HG03159 (cell line): ENCODE data around the gene NPC1L1.

Experiments used
- ATAC-seq: cut with Tn5 transposase; IDR thresholded peaks from one replicate; pipeline ENCODE4 v1.9.1; 2021; ENCODE audit warnings: mild to moderate bottlenecking, moderate library complexity; ENCODE audit not compliant: unreplicated experiment

Gene NPC1L1

GRCh38 chr7:44472843-44473242 lies 68.3 kb downstream of the NPC1L1 start:
- ATAC-seq: no peak

GRCh38 chr7:44471850-44472249 lies 69.3 kb downstream of the NPC1L1 start:
- ATAC-seq: no peak

GRCh38 chr7:44471436-44471835 lies 69.7 kb downstream of the NPC1L1 start:
- no peak for ATAC-seq

DNA sequence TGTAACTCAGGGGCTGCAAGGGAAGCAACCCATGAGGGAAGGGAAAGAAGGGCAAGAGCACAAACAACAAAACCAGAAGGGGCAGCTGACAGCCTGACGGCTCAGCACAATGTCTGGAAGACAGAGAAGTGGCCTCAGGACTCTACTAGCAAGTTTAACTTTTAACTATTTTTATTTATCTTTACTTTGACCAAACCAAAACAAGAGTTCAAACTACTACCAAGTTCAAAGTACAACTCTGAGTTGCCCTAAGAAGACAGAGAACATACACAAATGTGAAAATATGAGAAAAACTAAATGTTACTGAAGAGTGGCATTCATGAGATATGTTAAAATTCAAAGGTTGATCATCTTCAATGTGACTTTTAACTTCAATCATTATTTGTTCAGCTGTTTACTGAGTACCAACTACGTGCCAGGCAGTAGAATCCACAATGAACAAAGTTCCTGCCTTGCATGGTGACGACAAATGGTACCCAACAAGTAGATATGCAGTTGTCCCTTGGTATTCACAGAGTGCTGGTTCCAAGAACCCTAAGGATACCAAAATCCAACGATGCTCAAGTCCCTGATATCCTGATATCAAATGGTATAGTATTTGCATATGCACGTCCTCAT lies 70.4 kb downstream of the NPC1L1 start:
- no peak for ATAC-seq

GRCh38 chr7:44470135-44470479 lies 71.0 kb downstream of the NPC1L1 start:
- ATAC-seq: no peak

GRCh38 chr7:44469461-44470134 lies 71.5 kb downstream of the NPC1L1 start:
- no peak for ATAC-seq

DNA sequence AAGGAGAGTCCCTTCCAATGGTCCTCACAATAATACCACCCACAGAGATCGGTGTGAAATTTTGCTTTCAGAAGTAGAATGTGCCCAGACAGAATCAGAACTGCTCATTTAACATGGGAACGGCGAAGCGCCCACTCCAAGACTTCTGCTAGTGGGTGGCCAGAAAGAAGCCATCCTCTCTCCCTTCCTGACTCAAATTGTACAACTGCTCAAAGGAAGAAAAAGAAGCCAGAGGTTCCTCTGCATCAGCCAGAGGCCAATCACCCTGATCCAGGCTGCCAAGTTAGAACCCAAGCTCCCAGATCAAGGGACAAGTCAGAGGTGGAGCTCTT lies 73.9 kb downstream of the NPC1L1 start:
- ATAC-seq: no peak

DNA sequence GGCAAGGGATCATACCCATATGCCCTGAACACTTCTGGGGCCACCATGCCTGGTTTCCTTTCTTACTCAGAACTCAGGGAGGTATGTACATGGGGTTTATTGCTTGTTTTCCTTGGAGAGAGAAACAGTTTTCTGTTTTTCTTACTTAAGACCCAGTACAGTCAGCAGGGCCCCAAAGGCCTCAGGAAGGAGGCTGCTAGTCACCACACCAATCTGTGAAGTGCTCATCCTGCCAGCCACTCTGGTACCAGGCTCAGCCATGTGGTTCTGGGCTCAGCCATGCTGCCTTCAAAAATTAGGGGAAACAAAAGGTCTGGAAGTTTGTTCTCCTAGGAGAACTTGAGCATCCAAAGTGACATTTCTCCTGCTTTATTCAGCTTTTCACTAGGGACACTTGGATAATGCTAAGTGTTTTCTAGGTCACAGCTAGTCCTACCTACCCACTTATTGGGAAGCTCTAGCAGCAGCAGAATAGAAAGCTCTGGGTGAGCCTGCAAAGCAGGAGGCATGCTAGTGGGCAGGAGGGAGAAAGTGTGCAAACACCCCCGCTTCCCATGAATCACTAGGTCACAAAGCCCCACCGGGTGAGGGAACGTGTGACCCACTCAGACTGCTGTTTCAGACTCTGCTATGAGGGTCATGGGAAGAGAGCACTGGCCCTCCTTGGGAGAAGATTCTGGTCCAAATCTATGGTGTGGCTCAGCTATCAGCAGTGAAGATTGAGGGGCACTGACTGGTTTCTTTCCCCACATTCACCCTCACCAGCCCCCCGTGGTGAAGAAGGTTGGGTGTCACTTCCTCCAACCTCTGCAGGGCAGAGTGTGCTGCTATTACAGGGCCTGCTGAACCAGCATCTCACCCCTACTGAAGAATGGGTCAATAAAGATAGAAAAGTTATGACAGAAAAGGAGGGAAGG lies 74.6 kb downstream of the NPC1L1 start:
- no peak for ATAC-seq

DNA sequence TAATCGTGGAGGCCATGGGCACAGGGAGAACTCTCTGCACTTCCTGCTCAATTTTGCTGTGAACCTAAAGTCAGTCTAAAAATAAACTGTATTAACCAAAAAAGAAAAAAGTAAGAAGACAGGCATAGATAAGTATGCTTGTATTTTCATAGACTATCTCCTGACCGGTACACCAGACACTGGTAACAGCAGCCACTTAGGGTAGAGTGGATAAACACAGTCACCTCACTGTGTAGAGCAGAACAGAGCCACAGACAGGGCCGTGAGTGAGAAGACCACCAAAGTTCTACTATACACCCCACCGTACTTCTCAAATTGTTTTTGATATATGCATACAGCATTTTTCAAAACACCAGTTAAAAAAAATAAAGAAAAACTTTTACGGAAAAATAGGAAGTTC lies 75.6 kb downstream of the NPC1L1 start:
- no peak for ATAC-seq

GRCh38 chr7:44463169-44463808 lies 77.8 kb downstream of the NPC1L1 start:
- no peak for ATAC-seq
